ENCODE data around the gene OR1S1.

OR1S1 gene

GRCh38 chr11:58193391-58193790 is 19.1 kb upstream of the OR1S1 start:
- H3K9me3 ChIP-seq (ENCODE audit: control insufficient read depth in 1 of 2, low read length in 2 of 2) = peaks cover 3 to 15% of the 10 kb centered on the region in 2 donors
- no peaks in the 10 kb centered on the region for H3K27me3 ChIP-seq (ENCODE audit: control insufficient read depth in 1 of 2, insufficient read depth in 2 of 2, low read length in 2 of 2)
- H3K27ac ChIP-seq (ENCODE audit: low read depth, low read length) = no peak overlapping the region
- no peak overlapping the region for H3K9ac ChIP-seq (ENCODE audit: low read depth in 1 of 2, low read length in 2 of 2)
- H3K4me3 ChIP-seq (ENCODE audit: low read depth in 1 of 2, low read length in 2 of 2) = no peak overlapping the region
- no peaks in the 10 kb centered on the region for H3K36me3 ChIP-seq (ENCODE audit: control insufficient read depth in 1 of 2, insufficient read depth in 2 of 2, low read length in 2 of 2)
- peaks cover 27 to 40% of the 10 kb centered on the region in 2 donors for H3K4me1 ChIP-seq (ENCODE audit: control insufficient read depth in 1 of 2, insufficient read depth in 2 of 2, low read length in 2 of 2)

GRCh38 chr11:58195939-58196338 is 16.6 kb upstream of the OR1S1 start:
- no peak overlapping the region for H3K4me3 ChIP-seq (ENCODE audit: low read depth in 1 of 2, low read length in 2 of 2)
- H3K4me1 ChIP-seq (ENCODE audit: control insufficient read depth in 1 of 2, insufficient read depth in 2 of 2, low read length in 2 of 2) = peaks cover 12 to 23% of the 10 kb centered on the region in 2 donors
- no peaks in the 10 kb centered on the region for H3K27me3 ChIP-seq (ENCODE audit: control insufficient read depth in 1 of 2, insufficient read depth in 2 of 2, low read length in 2 of 2)
- peaks cover 3 to 17% of the 10 kb centered on the region in 2 donors for H3K9me3 ChIP-seq (ENCODE audit: control insufficient read depth in 1 of 2, low read length in 2 of 2)
- H3K27ac ChIP-seq (ENCODE audit: low read depth, low read length) = no peak overlapping the region
- no peaks in the 10 kb centered on the region for H3K36me3 ChIP-seq (ENCODE audit: control insufficient read depth in 1 of 2, insufficient read depth in 2 of 2, low read length in 2 of 2)
- no peak overlapping the region for H3K9ac ChIP-seq (ENCODE audit: low read depth in 1 of 2, low read length in 2 of 2)

- no peaks in the 10 kb centered on the region for H3K27me3 ChIP-seq (ENCODE audit: control insufficient read depth in 1 of 2, insufficient read depth in 2 of 2, low read length in 2 of 2)
- no peak overlapping the region for H3K9ac ChIP-seq (ENCODE audit: low read depth in 1 of 2, low read length in 2 of 2)
- H3K4me3 ChIP-seq (ENCODE audit: low read depth in 1 of 2, low read length in 2 of 2) = no peak overlapping the region
- H3K27ac ChIP-seq (ENCODE audit: low read depth, low read length) = no peak overlapping the region
- H3K9me3 ChIP-seq (ENCODE audit: control insufficient read depth in 1 of 2, low read length in 2 of 2) = peaks cover 3 to 17% of the 10 kb centered on the region in 2 donors
- no peaks in the 10 kb centered on the region for H3K36me3 ChIP-seq (ENCODE audit: control insufficient read depth in 1 of 2, insufficient read depth in 2 of 2, low read length in 2 of 2)
- no peaks in the 10 kb centered on the region for H3K4me1 ChIP-seq (ENCODE audit: control insufficient read depth in 1 of 2, insufficient read depth in 2 of 2, low read length in 2 of 2)
Observed at GRCh38 chr11:58199271-58199670, 13.2 kb upstream of the OR1S1 start.

- no peak within 1 kb of the TSS for H3K4me3 ChIP-seq (ENCODE audit: low read depth in 1 of 2, low read length in 2 of 2)
- H3K9ac ChIP-seq (ENCODE audit: low read depth in 1 of 2, low read length in 2 of 2) = no peak within 1 kb of the TSS
- no peaks in the 10 kb centered on the region for H3K9me3 ChIP-seq (ENCODE audit: control insufficient read depth in 1 of 2, low read length in 2 of 2)
- no peak within 1 kb of the TSS for H3K27ac ChIP-seq (ENCODE audit: low read depth, low read length)
- no peaks in the 10 kb centered on the region for H3K4me1 ChIP-seq (ENCODE audit: control insufficient read depth in 1 of 2, insufficient read depth in 2 of 2, low read length in 2 of 2)
- no peaks in the 10 kb centered on the region for H3K27me3 ChIP-seq (ENCODE audit: control insufficient read depth in 1 of 2, insufficient read depth in 2 of 2, low read length in 2 of 2)
- H3K36me3 ChIP-seq (ENCODE audit: control insufficient read depth in 1 of 2, insufficient read depth in 2 of 2, low read length in 2 of 2) = no peaks in the 10 kb centered on the region
Observed at GRCh38 chr11:58204042-58204441, 8.5 kb upstream of the OR1S1 start, which contains the start of gene OR1S2. OR1S2 (minus strand) TSS chr11:58204142; CDS start chr11:58204142, 0 bp downstream.

- no peaks in the 10 kb centered on the region for H3K36me3 ChIP-seq (ENCODE audit: control insufficient read depth in 1 of 2, insufficient read depth in 2 of 2, low read length in 2 of 2)
- H3K4me1 ChIP-seq (ENCODE audit: control insufficient read depth in 1 of 2, insufficient read depth in 2 of 2, low read length in 2 of 2) = no peaks in the 10 kb centered on the region
- no peaks in the 10 kb centered on the region for H3K27me3 ChIP-seq (ENCODE audit: control insufficient read depth in 1 of 2, insufficient read depth in 2 of 2, low read length in 2 of 2)
- no peaks in the 10 kb centered on the region for H3K9me3 ChIP-seq (ENCODE audit: control insufficient read depth in 1 of 2, low read length in 2 of 2)
- H3K27ac ChIP-seq (ENCODE audit: low read depth, low read length) = no peak overlapping the region
- H3K9ac ChIP-seq (ENCODE audit: low read depth in 1 of 2, low read length in 2 of 2) = no peak overlapping the region
- H3K4me3 ChIP-seq (ENCODE audit: low read depth in 1 of 2, low read length in 2 of 2) = no peak overlapping the region
Observed at GRCh38 chr11:58216476-58216875, 4.0 kb downstream of the OR1S1 start.

- no peaks in the 10 kb centered on the region for H3K36me3 ChIP-seq (ENCODE audit: control insufficient read depth in 1 of 2, insufficient read depth in 2 of 2, low read length in 2 of 2)
- no peak overlapping the region for H3K27ac ChIP-seq (ENCODE audit: low read depth, low read length)
- no peak overlapping the region for H3K4me3 ChIP-seq (ENCODE audit: low read depth in 1 of 2, low read length in 2 of 2)
- no peaks in the 10 kb centered on the region for H3K27me3 ChIP-seq (ENCODE audit: control insufficient read depth in 1 of 2, insufficient read depth in 2 of 2, low read length in 2 of 2)
- no peaks in the 10 kb centered on the region for H3K9me3 ChIP-seq (ENCODE audit: control insufficient read depth in 1 of 2, low read length in 2 of 2)
- H3K9ac ChIP-seq (ENCODE audit: low read depth in 1 of 2, low read length in 2 of 2) = no peak overlapping the region
- H3K4me1 ChIP-seq (ENCODE audit: control insufficient read depth in 1 of 2, insufficient read depth in 2 of 2, low read length in 2 of 2) = no peaks in the 10 kb centered on the region
Observed at GRCh38 chr11:58222721-58223120, 10.2 kb downstream of the OR1S1 start.

GRCh38 chr11:58227956-58228615 is 15.6 kb downstream of the OR1S1 start:
- H3K27me3 ChIP-seq (ENCODE audit: control insufficient read depth in 1 of 2, insufficient read depth in 2 of 2, low read length in 2 of 2) = no peaks in the 10 kb centered on the region
- no peak overlapping the region for H3K4me3 ChIP-seq (ENCODE audit: low read depth in 1 of 2, low read length in 2 of 2)
- H3K9me3 ChIP-seq (ENCODE audit: control insufficient read depth in 1 of 2, low read length in 2 of 2) = no peaks in the 10 kb centered on the region
- H3K27ac ChIP-seq (ENCODE audit: low read depth, low read length) = no peak overlapping the region
- no peaks in the 10 kb centered on the region for H3K4me1 ChIP-seq (ENCODE audit: control insufficient read depth in 1 of 2, insufficient read depth in 2 of 2, low read length in 2 of 2)
- no peaks in the 10 kb centered on the region for H3K36me3 ChIP-seq (ENCODE audit: control insufficient read depth in 1 of 2, insufficient read depth in 2 of 2, low read length in 2 of 2)
- no peak overlapping the region for H3K9ac ChIP-seq (ENCODE audit: low read depth in 1 of 2, low read length in 2 of 2)

GRCh38 chr11:58243954-58244353 is 31.4 kb downstream of the OR1S1 start:
- Histone ChIP-seq H3K4me3 (ENCODE audit: low read depth in 1 of 2, low read length in 2 of 2) (no peak overlapping the region), H3K27ac (ENCODE audit: low read depth, low read length) (no peak overlapping the region), H3K27me3 (ENCODE audit: control insufficient read depth in 1 of 2, insufficient read depth in 2 of 2, low read length in 2 of 2) (no peaks in the 10 kb centered on the region), H3K9ac (ENCODE audit: low read depth in 1 of 2, low read length in 2 of 2) (no peak overlapping the region), H3K36me3 (ENCODE audit: control insufficient read depth in 1 of 2, insufficient read depth in 2 of 2, low read length in 2 of 2) (no peaks in the 10 kb centered on the region), H3K9me3 (ENCODE audit: control insufficient read depth in 1 of 2, low read length in 2 of 2) (peaks cover 0 to 8% of the 10 kb centered on the region in 2 donors), H3K4me1 (ENCODE audit: control insufficient read depth in 1 of 2, insufficient read depth in 2 of 2, low read length in 2 of 2) (no peaks in the 10 kb centered on the region)

GRCh38 chr11:58254936-58255335 is 42.4 kb downstream of the OR1S1 start:
- no peaks in the 10 kb centered on the region for H3K4me1 ChIP-seq (ENCODE audit: control insufficient read depth in 1 of 2, insufficient read depth in 2 of 2, low read length in 2 of 2)
- H3K36me3 ChIP-seq (ENCODE audit: control insufficient read depth in 1 of 2, insufficient read depth in 2 of 2, low read length in 2 of 2) = no peaks in the 10 kb centered on the region
- H3K27me3 ChIP-seq (ENCODE audit: control insufficient read depth in 1 of 2, insufficient read depth in 2 of 2, low read length in 2 of 2) = no peaks in the 10 kb centered on the region
- no peak overlapping the region for H3K4me3 ChIP-seq (ENCODE audit: low read depth in 1 of 2, low read length in 2 of 2)
- H3K27ac ChIP-seq (ENCODE audit: low read depth, low read length) = no peak overlapping the region
- no peak overlapping the region for H3K9ac ChIP-seq (ENCODE audit: low read depth in 1 of 2, low read length in 2 of 2)
- no peaks in the 10 kb centered on the region for H3K9me3 ChIP-seq (ENCODE audit: control insufficient read depth in 1 of 2, low read length in 2 of 2)

- no peaks in the 10 kb centered on the region for H3K36me3 ChIP-seq (ENCODE audit: control insufficient read depth in 1 of 2, insufficient read depth in 2 of 2, low read length in 2 of 2)
- no peaks in the 10 kb centered on the region for H3K4me1 ChIP-seq (ENCODE audit: control insufficient read depth in 1 of 2, insufficient read depth in 2 of 2, low read length in 2 of 2)
- H3K4me3 ChIP-seq (ENCODE audit: low read depth in 1 of 2, low read length in 2 of 2) = no peak overlapping the region
- H3K9ac ChIP-seq (ENCODE audit: low read depth in 1 of 2, low read length in 2 of 2) = no peak overlapping the region
- H3K27ac ChIP-seq (ENCODE audit: low read depth, low read length) = no peak overlapping the region
- H3K27me3 ChIP-seq (ENCODE audit: control insufficient read depth in 1 of 2, insufficient read depth in 2 of 2, low read length in 2 of 2) = no peaks in the 10 kb centered on the region
- no peaks in the 10 kb centered on the region for H3K9me3 ChIP-seq (ENCODE audit: control insufficient read depth in 1 of 2, low read length in 2 of 2)
Observed at GRCh38 chr11:58259983-58260382, 47.5 kb downstream of the OR1S1 start.

All from duodenal mucosa (tissue), 2 donors.